Mesenchymal stem cell (in vitro differentiated cells and primary cell): ENCODE data around the gene CD55.

Source experiments
- DNase-seq: peaks from one replicate; pipeline ENCODE4 v3.0.0-alpha.2; 2013
- H2AFZ ChIP-seq: one replicate; pipeline ENCODE4 v1.6.1; 2013; ENCODE audit warnings: low read depth, mild to moderate bottlenecking, control low read depth, inconsistent platforms, low read length, moderate library complexity
- H2AK5ac ChIP-seq: 2 replicates; pipeline ENCODE4 v1.6.1; 2013; ENCODE audit warnings: low read length, moderate library complexity, mild to moderate bottlenecking, inconsistent platforms; ENCODE audit not compliant: severe bottlenecking
- H2BK120ac ChIP-seq: one replicate; pipeline ENCODE4 v1.6.1; 2013; ENCODE audit warnings: low read depth, mild to moderate bottlenecking, inconsistent platforms, low read length, moderate library complexity
- H2BK12ac ChIP-seq, 2 experiments: one replicate each; pipeline ENCODE4 v1.6.1; 2013; ENCODE audit warnings: inconsistent platforms in 2 of 2, low read length in 2 of 2, mild to moderate bottlenecking in 2 of 2, moderate library complexity in 2 of 2, control low read depth in 1 of 2
- H2BK15ac ChIP-seq: one replicate; pipeline ENCODE4 v1.6.1; 2013; ENCODE audit warnings: mild to moderate bottlenecking, low read depth, inconsistent platforms; ENCODE audit not compliant: poor library complexity, severe bottlenecking
- H2BK5ac ChIP-seq: 2 replicates; pipeline ENCODE4 v1.6.1; 2013; ENCODE audit warnings: low read depth, mild to moderate bottlenecking, low read length, control low read depth, inconsistent platforms; ENCODE audit not compliant: poor library complexity, severe bottlenecking
- H3K14ac ChIP-seq, 2 experiments: one replicate each; pipeline ENCODE4 v1.6.1; 2013; ENCODE audit warnings: inconsistent platforms in 2 of 2, low read length in 2 of 2, control low read depth in 1 of 2, mild to moderate bottlenecking in 1 of 2, moderate library complexity in 1 of 2
- H3K18ac ChIP-seq, 2 experiments: one replicate each; pipeline ENCODE4 v1.6.1; 2013; ENCODE audit warnings: inconsistent platforms in 2 of 2, low read length in 2 of 2, control low read depth in 1 of 2, low read depth in 1 of 2, mild to moderate bottlenecking in 1 of 2
- H3K23ac ChIP-seq, 2 experiments: one replicate each; pipeline ENCODE4 v1.6.1; 2013; ENCODE audit warnings: inconsistent platforms in 2 of 2, low read length in 2 of 2, mild to moderate bottlenecking in 2 of 2, moderate library complexity in 2 of 2, control low read depth in 1 of 2
- H3K27ac ChIP-seq: 2 replicates; pipeline ENCODE4 v1.5.1; 2013; ENCODE audit warnings: mild to moderate bottlenecking, moderate library complexity, low read length, control low read depth, inconsistent platforms; ENCODE audit not compliant: poor library complexity, severe bottlenecking
- H3K27me3 ChIP-seq, 2 experiments: 2 replicates each; pipeline versions ENCODE4 v1.6.1 to v1.7.0; 2013; ENCODE audit warnings: low read length in 2 of 2, mild to moderate bottlenecking in 2 of 2, moderate library complexity in 2 of 2, control low read depth in 1 of 2, inconsistent platforms in 1 of 2; ENCODE audit not compliant: control insufficient read depth in 1 of 2, insufficient read depth in 1 of 2
- H3K36me3 ChIP-seq, 2 experiments: 2 replicates each; pipeline versions ENCODE4 v1.6.1 to v1.7.0; 2013; ENCODE audit warnings: low read length in 2 of 2, control low read depth in 1 of 2, inconsistent platforms in 1 of 2, low read depth in 1 of 2, mild to moderate bottlenecking in 1 of 2; ENCODE audit not compliant: insufficient read depth in 2 of 2, control insufficient read depth in 1 of 2
- H3K4ac ChIP-seq, 2 experiments: one replicate each; pipeline ENCODE4 v1.6.1; 2013; ENCODE audit warnings: inconsistent platforms in 2 of 2, low read length in 2 of 2, mild to moderate bottlenecking in 2 of 2, moderate library complexity in 2 of 2, control low read depth in 1 of 2, low read depth in 1 of 2
- H3K4me1 ChIP-seq: 2 replicates; pipeline ENCODE4 v1.6.1; 2013; ENCODE audit warnings: low read depth, low read length, control low read depth; ENCODE audit not compliant: control insufficient read depth, insufficient read depth
- H3K4me2 ChIP-seq: 2 replicates; pipeline ENCODE4 v1.6.1; 2013; ENCODE audit warnings: low read length, mild to moderate bottlenecking, inconsistent platforms; ENCODE audit not compliant: poor library complexity, severe bottlenecking
- H3K4me3 ChIP-seq, 2 experiments: 2 replicates each; pipeline versions ENCODE4 v1.5.1 to v1.7.0; 2013; ENCODE audit warnings: low read length in 2 of 2, mild to moderate bottlenecking in 2 of 2, control low read depth in 1 of 2, low read depth in 1 of 2; ENCODE audit not compliant: insufficient read depth in 1 of 2
- H3K79me1 ChIP-seq: replicated peaks from 2 replicates; pipeline ENCODE4 v1.6.1; 2013; ENCODE audit warnings: mild to moderate bottlenecking, control low read depth, low read length, inconsistent platforms; ENCODE audit not compliant: poor library complexity, severe bottlenecking
- H3K9ac ChIP-seq: 2 replicates; pipeline ENCODE4 v1.7.0; 2013; ENCODE audit warnings: mild to moderate bottlenecking, low read length, moderate library complexity
- H3K9me3 ChIP-seq: 2 replicates; pipeline ENCODE4 v1.7.0; 2013; ENCODE audit warnings: mild to moderate bottlenecking, low read length; ENCODE audit not compliant: control insufficient read depth
- H4K8ac ChIP-seq: one replicate; pipeline ENCODE4 v1.6.1; 2013; ENCODE audit warnings: inconsistent platforms, mild to moderate bottlenecking, low read length, moderate library complexity
- H4K91ac ChIP-seq: one replicate; pipeline ENCODE4 v1.6.1; 2013; ENCODE audit warnings: mild to moderate bottlenecking, low read length, inconsistent platforms
- WGBS: methylation state at CpG from one replicate; pipeline ENCODE4 v1.1.7; 2013; ENCODE audit warnings: mixed read lengths; 5-methylcytosine and 5-hydroxymethylcytosine counted together

The CD55 gene

DNA sequence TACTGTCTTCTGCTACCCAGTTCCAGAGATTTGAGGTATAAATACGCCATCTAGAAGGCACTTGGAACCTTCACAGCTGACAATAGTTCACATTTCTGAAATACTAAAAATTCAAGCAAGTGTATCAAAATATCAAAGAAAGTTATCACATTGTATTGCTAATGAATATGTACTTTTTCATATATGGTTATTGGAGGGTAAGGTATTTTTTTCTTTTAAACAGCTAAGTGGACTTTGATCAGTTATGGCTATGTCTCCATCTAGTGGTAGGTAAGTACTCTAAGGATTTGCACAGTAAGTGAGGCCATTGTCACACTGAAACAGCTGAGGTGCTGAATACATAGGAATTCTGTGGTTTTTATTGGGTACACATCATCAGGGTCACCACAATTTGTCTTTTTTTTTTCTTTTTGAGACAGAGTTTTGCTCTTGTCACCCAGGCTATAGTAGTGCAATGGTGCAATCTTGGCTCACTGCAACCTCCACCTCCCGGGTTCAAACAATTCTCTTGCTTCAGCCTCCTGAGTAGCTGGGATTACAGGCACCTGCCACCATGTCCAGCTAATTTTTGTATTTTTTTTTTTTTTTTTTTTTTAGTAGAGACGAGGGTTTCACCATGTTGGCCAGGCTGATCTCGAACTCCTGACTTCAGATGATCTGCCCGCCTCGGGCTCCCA lies 83.5 kb downstream of the CD55 start:
- H4K8ac ChIP-seq, result no peak overlapping the region
- H3K36me3 ChIP-seq, result no peaks in the 10 kb centered on the region
- H3K9ac ChIP-seq, result no peak overlapping the region
- H2BK120ac ChIP-seq, result no peak overlapping the region
- peak; percentile 64 for DNase-seq
- no peak overlapping the region for H3K27ac ChIP-seq
- peaks cover 0 to 11% of the 10 kb centered on the region in 2 experiments for H3K27me3 ChIP-seq
- no peak overlapping the region for H2BK15ac ChIP-seq
- no peak overlapping the region for H3K14ac ChIP-seq
- no peaks in the 10 kb centered on the region for H3K79me1 ChIP-seq
- no peak overlapping the region for H3K4ac ChIP-seq
- H3K4me2 ChIP-seq, result no peak overlapping the region
- no peak overlapping the region for H2BK12ac ChIP-seq
- H4K91ac ChIP-seq, result no peak overlapping the region
- H3K4me3 ChIP-seq, result no peak overlapping the region
- no peak overlapping the region for H3K18ac ChIP-seq
- H3K9me3 ChIP-seq, result no peaks in the 10 kb centered on the region
- H2AK5ac ChIP-seq, result no peak overlapping the region
- 74% methylated on average over 4 of the region's 6 CpGs for WGBS
- H2AFZ ChIP-seq, result no peak overlapping the region
- no peak overlapping the region for H3K23ac ChIP-seq
- H3K4me1 ChIP-seq, result no peaks in the 10 kb centered on the region
- no peak overlapping the region for H2BK5ac ChIP-seq

DNA sequence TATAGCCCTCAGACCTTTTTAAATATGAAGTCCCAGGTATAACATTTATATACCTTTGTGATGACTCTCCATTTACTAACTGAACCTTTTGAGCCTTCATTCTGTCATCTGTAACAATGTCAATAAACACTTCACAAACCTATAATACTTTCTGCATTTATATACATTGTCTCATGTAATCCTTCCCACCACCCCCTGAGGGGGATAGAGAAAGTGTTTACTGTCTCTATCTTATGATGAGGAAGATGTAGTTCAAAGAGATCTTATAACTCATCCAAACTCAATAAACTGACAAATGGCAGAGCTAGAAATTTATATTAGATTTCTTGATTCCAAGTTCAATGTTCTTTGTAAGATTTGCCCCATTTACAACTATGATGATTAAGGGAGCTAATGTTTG lies 84.3 kb downstream of the CD55 start:
- H3K36me3 ChIP-seq, result no peaks in the 10 kb centered on the region
- H3K79me1 ChIP-seq, result no peaks in the 10 kb centered on the region
- H2AFZ ChIP-seq, result no peak overlapping the region
- H3K4me3 ChIP-seq, result no peak overlapping the region
- H3K23ac ChIP-seq, result no peak overlapping the region
- no peak overlapping the region for H2BK15ac ChIP-seq
- H2BK5ac ChIP-seq, result no peak overlapping the region
- no peak overlapping the region for H4K8ac ChIP-seq
- no peak overlapping the region for H3K14ac ChIP-seq
- H3K4me2 ChIP-seq, result no peak overlapping the region
- no peak overlapping the region for H2BK120ac ChIP-seq
- H3K9me3 ChIP-seq, result no peaks in the 10 kb centered on the region
- no peak overlapping the region for H3K27ac ChIP-seq
- H2AK5ac ChIP-seq, result no peak overlapping the region
- H3K27me3 ChIP-seq, result peaks cover 0 to 11% of the 10 kb centered on the region in 2 experiments
- no peak overlapping the region for H3K18ac ChIP-seq
- no peaks in the 10 kb centered on the region for H3K4me1 ChIP-seq
- no peak overlapping the region for H3K4ac ChIP-seq
- no peak overlapping the region for H4K91ac ChIP-seq
- no peak overlapping the region for H3K9ac ChIP-seq
- no peak overlapping the region for H2BK12ac ChIP-seq
- no peak for DNase-seq

DNA sequence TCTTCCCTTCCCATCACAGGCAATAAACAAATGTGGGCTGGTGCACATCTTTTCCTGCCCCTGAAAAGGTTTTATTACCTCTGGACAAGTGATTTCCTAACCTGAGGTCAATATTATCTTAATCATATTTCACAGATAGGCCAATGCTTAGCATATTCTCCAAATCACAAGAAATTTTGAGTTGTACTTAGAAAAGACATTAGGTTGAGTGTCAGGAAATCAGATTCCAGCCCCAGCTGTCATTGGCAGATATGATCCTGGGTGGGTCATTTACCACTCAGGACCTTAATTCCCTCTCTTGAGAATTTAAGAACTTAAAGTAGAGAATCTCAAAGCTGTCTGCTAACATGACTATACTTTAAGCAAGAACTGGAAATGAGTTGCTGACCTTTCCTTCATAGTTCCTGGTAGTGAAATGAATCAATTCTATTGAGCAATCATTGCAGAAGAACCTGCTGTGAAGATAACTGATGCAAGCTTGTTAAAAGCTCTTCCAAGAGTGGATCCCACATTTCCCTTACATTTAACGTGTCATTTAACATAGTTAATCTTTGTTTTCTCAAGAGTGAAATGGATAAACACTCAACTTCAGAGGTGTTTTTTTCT lies 86.3 kb downstream of the CD55 start:
- H2BK15ac ChIP-seq, result no peak overlapping the region
- no peak for DNase-seq

More for the DNA sequence above, 86.3 kb downstream of the CD55 start:
- Histone ChIP-seq H3K9ac (peak overlapping the region; percentile 22), H3K4me1 (no peaks in the 10 kb centered on the region), H3K27me3 (peaks cover 0 to 11% of the 10 kb centered on the region in 2 experiments), H3K4ac (no peak overlapping the region), H3K79me1 (no peaks in the 10 kb centered on the region), H3K23ac (no peak overlapping the region), H3K27ac (no peak overlapping the region), H3K18ac (no peak overlapping the region), H2BK12ac (no peak overlapping the region), H2AK5ac (no peak overlapping the region), H3K4me3 (no peak overlapping the region), H2BK5ac (no peak overlapping the region), H3K9me3 (no peaks in the 10 kb centered on the region), H4K8ac (no peak overlapping the region), H3K36me3 (no peaks in the 10 kb centered on the region), H2AFZ (no peak overlapping the region), H3K14ac (no peak overlapping the region), H2BK120ac (no peak overlapping the region), H3K4me2 (no peak overlapping the region), H4K91ac (no peak overlapping the region)
- no CpG with 5 or more reads among the region's 1 CpG for WGBS
